T-cell (primary cell): ENCODE measurements around the gene POSTN. TPM values are rescaled to one million over a fixed set of nuclear protein-coding genes. Genes with fewer than 3 reads are reported as not detected.

Experiments
- ATAC-seq, 4 experiments: fragments of 200-7000 bp in 3 of 4; fragments of 150-1000 bp in 1 of 4; cut with Tn5 transposase; replicated peaks in 1 of 4; 1 replicate in 3 of 4; 2 replicates in 1 of 4; pipeline ENCODE4 v1.10.0; 2021; ENCODE audit warnings: moderate library complexity in 3 of 4, mild to moderate bottlenecking in 2 of 4, moderate number of reproducible peaks in 1 of 4
- CTCF ChIA-PET, 2 donors: fragments of 300-600 bp; sonication (Branson Sonifier 250); formaldehyde crosslinking; loops; one replicate each; lab custom pipeline; 2022; ENCODE audit warnings: antibody characterized with exemption in 2 of 2; lab: Charles Lee
- POLR2A ChIA-PET, 2 donors: fragments of 300-600 bp; sonication (Branson Sonifier 250); formaldehyde crosslinking; loops; one replicate each; lab custom pipeline; 2022; ENCODE audit warnings: antibody characterized with exemption in 2 of 2; lab: Charles Lee
- DNase-seq, 35 experiments: peaks; one replicate each; pipeline versions ENCODE4 v3.0.0 to v3.0.0-alpha.2; 2013 to 2023
- H3K27ac ChIP-seq: one replicate; pipeline ENCODE4 v1.5.1; 2013; ENCODE audit warnings: low read length
- H3K27me3 ChIP-seq, 2 experiments: replicated peaks in 1 of 2; 1 replicate in 1 of 2; 2 replicates in 1 of 2; pipeline versions ENCODE4 v1.6.1 to v1.7.0; 2013; ENCODE audit warnings: low read length in 1 of 2, mixed read lengths in 1 of 2; ENCODE audit not compliant: control insufficient read depth in 2 of 2, insufficient read depth in 2 of 2; ENCODE audit errors: extremely low read depth in 1 of 2
- H3K36me3 ChIP-seq, 2 donors: 1 replicate in 1 of 2; 2 replicates in 1 of 2; pipeline versions ENCODE4 v1.6.1 to v1.7.0; 2013; ENCODE audit warnings: low read length in 1 of 2; ENCODE audit not compliant: control insufficient read depth in 2 of 2, insufficient read depth in 1 of 2; ENCODE audit errors: extremely low read depth in 1 of 2
- H3K4me1 ChIP-seq, 2 experiments: 1 replicate in 1 of 2; 2 replicates in 1 of 2; pipeline versions ENCODE4 v1.6.1 to v1.7.0; 2013; ENCODE audit warnings: low read length in 2 of 2, mixed read lengths in 1 of 2; ENCODE audit not compliant: insufficient read depth in 2 of 2, control insufficient read depth in 1 of 2; ENCODE audit errors: extremely low read depth in 1 of 2
- H3K4me3 ChIP-seq, 2 donors: 1 replicate in 1 of 2; 2 replicates in 1 of 2; pipeline versions ENCODE4 v1.5.1 to v1.7.0; 2013; ENCODE audit warnings: mild to moderate bottlenecking in 2 of 2, low read length in 1 of 2, moderate library complexity in 1 of 2; ENCODE audit not compliant: control insufficient read depth in 1 of 2; ENCODE audit errors: extremely low read depth in 1 of 2
- H3K9me3 ChIP-seq: 2 replicates; pipeline ENCODE4 v1.7.0; 2013
- H3K27ac Mint-ChIP-seq, 2 donors: one replicate each; pipeline ENCODE4 v1.8.0; 2020 to 2021; ENCODE audit warnings: mild to moderate bottlenecking in 2 of 2, mixed read lengths in 2 of 2
- H3K27me3 Mint-ChIP-seq, 2 donors: one replicate each; pipeline ENCODE4 v1.8.0; 2021 to 2022; ENCODE audit warnings: mixed read lengths in 2 of 2
- H3K36me3 Mint-ChIP-seq: one replicate; pipeline ENCODE4 v1.8.0; 2021; ENCODE audit warnings: mixed read lengths
- H3K4me1 Mint-ChIP-seq, 3 donors: one replicate each; pipeline ENCODE4 v1.8.0; 2020 to 2022; ENCODE audit warnings: mixed read lengths in 3 of 3, mild to moderate bottlenecking in 1 of 3
- H3K4me3 Mint-ChIP-seq, 3 donors: one replicate each; pipeline ENCODE4 v1.8.0; 2020 to 2022; ENCODE audit warnings: mild to moderate bottlenecking in 3 of 3, mixed read lengths in 3 of 3, moderate library complexity in 3 of 3
- H3K9me3 Mint-ChIP-seq, 3 donors: one replicate each; pipeline ENCODE4 v1.8.0; 2020 to 2022; ENCODE audit warnings: mixed read lengths in 3 of 3
- WGBS: methylation state at CpG from one replicate; pipeline ENCODE4 v1.1.5; 2013; ENCODE audit warnings: missing lambda C conversion rate; ENCODE audit not compliant: insufficient coverage; 5-methylcytosine and 5-hydroxymethylcytosine counted together
- total RNA-seq, 35 experiments: library from RNA in 6 of 35; stranded (reverse) in 6 of 35; fragments of 120-200 nt in 1 of 35; gene quantifications; one replicate each; pipeline versions ENCODE4 v1.2.1 to v1.2.4 and lab custom pipeline; 2013 to 2026

Gene POSTN
- total RNA-seq, 5 donors from 2014 or later (not counting 1 experiment from before 2014, with no cell fraction given), result 0.07 to 0.64 TPM; not detected in 3

GRCh38 chr13:37615276-37615675 lies 16.7 kb upstream of the POSTN start:
- CTCF ChIA-PET, result no interaction called here

GRCh38 chr13:37613638-37614037 lies 15.1 kb upstream of the POSTN start:
- no peaks in the 10 kb centered on the region for H3K4me1 ChIP-seq
- no CpG with 5 or more reads among the region's 2 CpGs for WGBS
- H3K36me3 Mint-ChIP-seq, result no peaks in the 10 kb centered on the region
- ATAC-seq (no peak), DNase-seq (no peak)
- H3K4me3 Mint-ChIP-seq, result no peak overlapping the region
- CTCF ChIA-PET, result no interaction called here
- H3K27me3 Mint-ChIP-seq, result no peaks in the 10 kb centered on the region
- H3K4me1 Mint-ChIP-seq, result no peaks in the 10 kb centered on the region
- no peaks in the 10 kb centered on the region for H3K9me3 ChIP-seq
- no peaks in the 10 kb centered on the region for H3K36me3 ChIP-seq
- H3K27ac Mint-ChIP-seq, result no peak overlapping the region
- no peak overlapping the region for H3K27ac ChIP-seq
- H3K27me3 ChIP-seq, result no peaks in the 10 kb centered on the region
- H3K9me3 Mint-ChIP-seq, result peaks cover 0 to 4% (median 0%) of the 10 kb centered on the region in 3 donors
- no peak overlapping the region for H3K4me3 ChIP-seq
- POLR2A ChIA-PET, result no interaction called here

More at GRCh38 chr13:37615276-37615675, 16.7 kb upstream of the POSTN start:
- Histone ChIP-seq H3K9me3 (no peaks in the 10 kb centered on the region), H3K4me3 (no peak overlapping the region), H3K36me3 (no peaks in the 10 kb centered on the region), H3K27me3 (no peaks in the 10 kb centered on the region), H3K27ac (no peak overlapping the region), H3K4me1 (no peaks in the 10 kb centered on the region)
- Mint-ChIP-seq H3K27ac (no peak overlapping the region), H3K4me3 (no peak overlapping the region), H3K36me3 (no peaks in the 10 kb centered on the region), H3K27me3 (no peaks in the 10 kb centered on the region), H3K4me1 (no peaks in the 10 kb centered on the region), H3K9me3 (peaks cover 0 to 4% (median 0%) of the 10 kb centered on the region in 3 donors)
- POLR2A ChIA-PET, result no interaction called here
- DNase-seq (no peak), ATAC-seq (no peak)
- WGBS, result 88% methylated on average over 1 of the region's 2 CpGs

GRCh38 chr13:37613236-37613635 lies 14.7 kb upstream of the POSTN start:
- Histone ChIP-seq H3K9me3 (no peaks in the 10 kb centered on the region), H3K4me3 (no peak overlapping the region), H3K36me3 (no peaks in the 10 kb centered on the region), H3K4me1 (no peaks in the 10 kb centered on the region), H3K27ac (no peak overlapping the region), H3K27me3 (no peaks in the 10 kb centered on the region)
- ATAC-seq, result no peak
- Mint-ChIP-seq H3K9me3 (peaks cover 0 to 4% (median 0%) of the 10 kb centered on the region in 3 donors), H3K27ac (no peak overlapping the region), H3K4me3 (no peak overlapping the region), H3K4me1 (no peaks in the 10 kb centered on the region), H3K36me3 (no peaks in the 10 kb centered on the region), H3K27me3 (no peaks in the 10 kb centered on the region)
- WGBS, result no CpG with 5 or more reads among the region's 3 CpGs
- no peak for DNase-seq
- POLR2A ChIA-PET, result no interaction called here
- CTCF ChIA-PET, result no interaction called here

DNA sequence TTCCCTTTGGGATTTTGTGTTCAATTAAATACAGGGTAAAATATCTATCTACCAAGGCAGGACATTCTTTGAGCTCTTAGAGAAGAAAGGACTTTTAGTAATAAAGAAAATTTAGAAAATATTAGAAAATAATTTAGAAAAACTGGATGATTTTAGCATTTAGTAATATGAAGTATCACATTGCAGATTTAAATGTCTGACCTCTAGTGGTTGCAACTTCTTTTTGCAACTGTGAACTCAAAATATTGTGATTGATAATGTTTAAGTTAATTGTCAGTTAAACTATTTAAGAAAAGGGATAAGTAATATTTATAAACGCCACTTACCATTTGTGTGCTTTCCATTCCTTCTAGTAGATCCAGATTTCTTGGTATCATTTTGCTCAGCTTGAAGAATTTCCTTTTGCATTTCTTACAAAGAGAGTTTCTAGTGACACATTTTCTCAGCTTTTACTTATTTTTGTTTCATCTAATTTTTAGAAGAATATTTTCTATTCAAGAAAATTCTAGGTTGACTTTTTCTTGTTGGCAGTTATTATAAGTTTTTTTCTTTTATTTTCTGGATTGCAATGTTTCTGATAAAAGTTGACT lies 10.3 kb upstream of the POSTN start:
- ATAC-seq, result no peak
- H3K9me3 Mint-ChIP-seq, result peaks cover 0 to 5% (median 4%) of the 10 kb centered on the region in 3 donors
- no peaks in the 10 kb centered on the region for H3K9me3 ChIP-seq
- H3K4me1 Mint-ChIP-seq, result no peaks in the 10 kb centered on the region
- WGBS, result no CpG with 5 or more reads among the region's 1 CpG
- no peaks in the 10 kb centered on the region for H3K36me3 Mint-ChIP-seq
- H3K4me3 Mint-ChIP-seq, result no peak overlapping the region
- no peak for DNase-seq
- H3K27ac Mint-ChIP-seq, result no peak overlapping the region
- CTCF ChIA-PET, result no interaction called here
- H3K4me1 ChIP-seq, result no peaks in the 10 kb centered on the region
- H3K27ac ChIP-seq, result no peak overlapping the region
- no peaks in the 10 kb centered on the region for H3K27me3 ChIP-seq
- POLR2A ChIA-PET, result no interaction called here
- H3K4me3 ChIP-seq, result no peak overlapping the region
- H3K36me3 ChIP-seq, result no peaks in the 10 kb centered on the region
- no peaks in the 10 kb centered on the region for H3K27me3 Mint-ChIP-seq

- POLR2A ChIA-PET, result no interaction called here
- no peaks in the 10 kb centered on the region for H3K36me3 Mint-ChIP-seq
- no peak overlapping the region for H3K4me3 ChIP-seq
- no peaks in the 10 kb centered on the region for H3K4me1 ChIP-seq
- no peaks in the 10 kb centered on the region for H3K36me3 ChIP-seq
- no peak overlapping the region for H3K27ac ChIP-seq
- no peak overlapping the region for H3K4me3 Mint-ChIP-seq
- no peaks in the 10 kb centered on the region for H3K27me3 ChIP-seq
- no CpG with 5 or more reads among the region's 5 CpGs for WGBS
- no peaks in the 10 kb centered on the region for H3K4me1 Mint-ChIP-seq
- H3K9me3 Mint-ChIP-seq, result peaks cover 0 to 12% (median 2%) of the 10 kb centered on the region in 3 donors
- H3K27me3 Mint-ChIP-seq, result no peaks in the 10 kb centered on the region
- ATAC-seq (no peak), DNase-seq (no peak)
- H3K9me3 ChIP-seq, result no peaks in the 10 kb centered on the region
- CTCF ChIA-PET, result interaction anchor here in 1 of 2 donors (0.7 kb wide), 1 partner anchor 266 kb away, joined by 3 read pairs; no protein-coding TSS in a partner anchor
- H3K27ac Mint-ChIP-seq, result no peak overlapping the region
Observed at GRCh38 chr13:37602733-37603381, 4.3 kb upstream of the POSTN start.

DNA sequence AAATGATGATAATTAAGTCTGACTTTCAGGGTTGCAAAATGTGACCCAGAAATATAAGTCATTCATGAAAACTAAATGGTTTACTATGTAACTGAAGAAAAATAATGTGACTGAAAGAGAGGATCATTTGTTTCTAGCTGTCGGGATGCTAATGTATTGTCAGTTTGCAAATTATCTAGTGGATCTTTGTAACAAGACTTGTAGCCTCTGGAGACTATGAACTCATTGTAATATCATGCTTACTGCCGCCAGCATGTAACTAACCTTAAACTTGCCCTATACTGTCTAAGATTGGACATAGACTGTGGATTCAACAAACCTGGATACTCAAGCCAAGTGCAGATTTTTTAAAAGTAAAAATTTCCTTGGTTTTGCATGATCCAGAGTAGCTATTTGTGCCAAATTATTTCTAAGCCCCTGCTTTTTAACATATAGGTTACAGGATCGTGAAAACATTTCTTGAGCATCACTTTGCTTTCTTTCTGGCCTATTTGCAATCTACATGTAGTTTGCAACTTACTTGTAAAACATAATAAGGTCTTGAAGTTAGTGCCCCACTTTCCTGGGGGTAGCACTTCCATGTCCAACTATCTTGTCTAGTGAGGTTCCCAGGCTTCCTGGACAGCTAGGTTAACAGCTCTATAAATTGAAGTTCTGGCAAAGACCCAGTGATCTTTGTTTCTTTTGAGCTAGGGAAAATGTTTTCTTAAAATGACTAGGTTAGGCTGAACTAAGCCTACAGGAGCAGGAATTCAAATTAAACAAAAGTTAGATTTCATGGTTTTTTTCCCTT lies 3.3 kb upstream of the POSTN start:
- Histone ChIP-seq H3K36me3 (no peaks in the 10 kb centered on the region), H3K9me3 (no peaks in the 10 kb centered on the region), H3K4me1 (no peaks in the 10 kb centered on the region), H3K27me3 (no peaks in the 10 kb centered on the region), H3K27ac (no peak overlapping the region), H3K4me3 (no peak overlapping the region)
- H3K27ac Mint-ChIP-seq, result no peak overlapping the region
- CTCF ChIA-PET, result no interaction called here
- 86% methylated on average over 1 of the region's 3 CpGs for WGBS
- H3K27me3 Mint-ChIP-seq, result no peaks in the 10 kb centered on the region
- H3K4me1 Mint-ChIP-seq, result no peaks in the 10 kb centered on the region
- no peak for ATAC-seq
- POLR2A ChIA-PET, result no interaction called here
- DNase-seq, result no peak
- no peaks in the 10 kb centered on the region for H3K36me3 Mint-ChIP-seq
- H3K9me3 Mint-ChIP-seq, result peaks cover 0 to 15% (median 2%) of the 10 kb centered on the region in 3 donors
- H3K4me3 Mint-ChIP-seq, result no peak overlapping the region
